ENCODE data around the gene ITGA6. TPM values are rescaled to one million over a fixed set of nuclear protein-coding genes. Genes with fewer than 3 reads are reported as not detected.

Gene ITGA6
- total and polyA plus RNA-seq, 8 donors: 43.1 to 93.5 (median 75.1) TPM

DNA sequence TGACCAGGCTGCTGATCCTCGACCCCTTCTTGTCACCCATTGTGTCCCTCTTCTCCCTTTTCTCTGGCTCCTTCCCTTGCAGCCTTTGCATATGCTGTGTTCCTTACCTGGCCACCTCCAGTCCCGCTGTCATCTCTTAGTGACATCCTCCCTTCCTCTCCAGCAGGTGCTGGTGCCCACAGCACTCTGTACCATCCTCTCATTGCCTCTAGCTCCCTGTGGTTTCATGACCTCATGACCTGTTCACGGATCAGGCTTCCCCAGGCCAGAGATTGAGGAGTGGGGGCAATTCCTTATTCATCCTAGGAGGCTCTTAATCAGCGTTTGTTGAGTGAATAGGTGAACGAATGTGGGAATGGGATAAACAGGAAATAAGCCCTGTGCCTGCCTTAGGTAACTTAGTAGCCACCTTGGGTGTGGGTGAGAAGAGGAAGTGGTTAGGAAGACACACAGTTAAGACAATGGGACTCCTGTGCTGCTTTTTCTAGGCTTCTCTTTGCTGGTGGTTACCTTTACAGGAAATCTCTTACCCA is 35.5 kb downstream of the ITGA6 start:
- H3K36me3 ChIP-seq: peaks cover 0 to 6% of the 10 kb centered on the region in 2 donors
- peaks cover 4 to 60% of the 10 kb centered on the region in 2 donors for H3K4me1 ChIP-seq
- TF ChIP-seq, protein P1, sequence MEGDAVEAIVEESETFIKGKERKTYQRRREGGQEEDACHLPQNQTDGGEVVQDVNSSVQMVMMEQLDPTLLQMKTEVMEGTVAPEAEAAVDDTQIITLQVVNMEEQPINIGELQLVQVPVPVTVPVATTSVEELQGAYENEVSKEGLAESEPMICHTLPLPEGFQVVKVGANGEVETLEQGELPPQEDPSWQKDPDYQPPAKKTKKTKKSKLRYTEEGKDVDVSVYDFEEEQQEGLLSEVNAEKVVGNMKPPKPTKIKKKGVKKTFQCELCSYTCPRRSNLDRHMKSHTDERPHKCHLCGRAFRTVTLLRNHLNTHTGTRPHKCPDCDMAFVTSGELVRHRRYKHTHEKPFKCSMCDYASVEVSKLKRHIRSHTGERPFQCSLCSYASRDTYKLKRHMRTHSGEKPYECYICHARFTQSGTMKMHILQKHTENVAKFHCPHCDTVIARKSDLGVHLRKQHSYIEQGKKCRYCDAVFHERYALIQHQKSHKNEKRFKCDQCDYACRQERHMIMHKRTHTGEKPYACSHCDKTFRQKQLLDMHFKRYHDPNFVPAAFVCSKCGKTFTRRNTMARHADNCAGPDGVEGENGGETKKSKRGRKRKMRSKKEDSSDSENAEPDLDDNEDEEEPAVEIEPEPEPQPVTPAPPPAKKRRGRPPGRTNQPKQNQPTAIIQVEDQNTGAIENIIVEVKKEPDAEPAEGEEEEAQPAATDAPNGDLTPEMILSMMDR (IDR thresholded peaks at IDR 0.05): no peak
- H3K27ac ChIP-seq: peak overlapping the region in 1 of 2 donors; percentile 65
- H3K9me3 ChIP-seq: no peaks in the 10 kb centered on the region
- no peaks in the 10 kb centered on the region for H3K27me3 ChIP-seq
- DNase-seq: no peak
- no peak for ATAC-seq
- no peak overlapping the region for H3K4me3 ChIP-seq
- intact Hi-C loops (cut with DNase I): no loop called here

DNA sequence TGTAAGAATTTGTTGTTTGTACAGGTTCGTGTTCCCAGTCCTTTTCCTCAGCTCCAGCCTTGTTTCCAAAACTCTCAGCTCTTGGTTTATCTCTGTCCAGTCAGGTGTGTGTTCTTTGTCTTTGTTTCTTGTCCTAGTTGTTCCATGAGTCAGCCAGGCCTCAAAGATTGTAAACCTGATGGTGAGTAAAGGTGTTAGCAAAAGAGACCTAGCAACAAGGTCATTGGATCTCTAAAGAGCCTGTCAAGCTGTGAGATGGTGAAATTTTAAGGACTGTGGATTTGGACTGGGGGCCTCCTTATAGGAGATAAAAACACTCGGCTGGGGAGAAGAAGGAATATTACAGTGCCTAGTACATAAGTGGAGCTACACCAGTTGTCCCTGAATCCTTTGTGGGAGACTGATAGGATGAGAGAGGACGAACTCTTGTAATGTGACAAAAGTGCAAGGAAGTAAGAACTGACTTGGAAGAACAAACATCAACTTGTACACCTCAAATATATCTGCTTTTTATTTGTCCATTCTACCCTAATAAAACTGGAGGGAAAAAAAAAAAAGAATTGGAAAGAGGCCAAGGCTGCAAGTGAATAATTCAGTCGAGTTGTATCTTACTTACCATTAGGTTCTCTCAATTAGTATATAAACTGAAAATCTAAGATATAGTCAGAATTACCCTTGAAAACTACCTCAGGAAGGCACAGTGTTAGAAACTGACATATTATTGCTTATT is 37.2 kb downstream of the ITGA6 start:
- H3K4me1 ChIP-seq: peaks cover 4 to 60% of the 10 kb centered on the region in 2 donors
- intact Hi-C loops (cut with DNase I): loop anchor here in 1 of 2 donors (2.0 kb wide), 1 partner anchor 292 kb away; no protein-coding TSS in a partner anchor
- TF ChIP-seq, protein P1 (IDR thresholded peaks at IDR 0.05): no peak
- H3K27me3 ChIP-seq: no peaks in the 10 kb centered on the region
- H3K9me3 ChIP-seq: no peaks in the 10 kb centered on the region
- peaks cover 0 to 6% of the 10 kb centered on the region in 2 donors for H3K36me3 ChIP-seq
- DNase-seq (no peak), ATAC-seq (no peak)
- peak overlapping the region in 1 of 2 donors; percentile 65 for H3K27ac ChIP-seq
- no peak overlapping the region for H3K4me3 ChIP-seq

DNA sequence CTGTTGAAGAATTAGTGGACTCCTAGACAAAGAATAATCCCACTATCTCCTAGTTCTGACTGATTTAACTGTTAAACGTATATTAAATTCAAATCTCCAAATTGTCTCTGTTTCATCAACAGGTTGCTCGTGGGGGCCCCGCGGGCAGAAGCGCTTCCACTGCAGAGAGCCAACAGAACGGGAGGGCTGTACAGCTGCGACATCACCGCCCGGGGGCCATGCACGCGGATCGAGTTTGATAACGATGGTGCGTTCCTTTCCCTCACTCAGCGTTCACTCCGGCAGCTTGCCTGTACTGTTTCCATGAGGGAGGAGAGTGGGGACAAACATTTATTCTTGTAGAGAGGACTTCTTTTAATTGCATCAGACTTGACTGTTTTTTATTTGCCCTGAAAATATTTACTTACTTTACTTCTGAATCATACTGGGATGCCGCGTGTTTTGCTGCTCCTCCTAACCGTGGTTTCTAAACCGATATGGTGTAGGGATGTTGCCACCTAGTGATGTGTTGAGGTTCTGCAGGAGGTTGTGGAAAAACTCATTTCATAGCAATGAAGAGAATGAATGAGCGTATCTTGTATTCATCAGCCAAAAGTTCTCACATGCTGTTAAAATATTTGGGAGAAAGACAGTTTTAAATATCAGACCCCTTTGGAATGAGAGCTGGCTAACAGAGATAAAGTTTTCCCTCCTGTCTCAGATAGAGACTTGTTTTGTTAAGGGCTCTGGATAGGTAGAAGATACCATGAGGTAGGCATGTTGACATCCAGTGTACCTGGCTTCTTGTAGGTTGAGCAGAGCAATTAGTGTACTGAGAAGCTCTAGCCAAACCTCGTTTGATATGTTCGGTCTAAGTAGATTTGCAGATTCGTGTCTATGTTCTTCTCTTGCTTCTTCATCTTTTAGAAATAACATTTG is 38.3 kb downstream of the ITGA6 start:
- Histone ChIP-seq H3K4me1 (peaks cover 4 to 51% of the 10 kb centered on the region in 2 donors), H3K27ac (no peak overlapping the region), H3K4me3 (no peak overlapping the region), H3K27me3 (no peaks in the 10 kb centered on the region), H3K9me3 (no peaks in the 10 kb centered on the region), H3K36me3 (peaks cover 0 to 6% of the 10 kb centered on the region in 2 donors)
- DNase-seq (peak in 3 of 4 donors; percentile 58 to 79 (median 64)), ATAC-seq (peak; percentile 93)
- intact Hi-C loops (cut with DNase I): loop anchor here in 1 of 2 donors (2.0 kb wide), 1 partner anchor 293 kb away; no protein-coding TSS in a partner anchor
- TF ChIP-seq, protein P1 (IDR thresholded peaks at IDR 0.05): peak; percentile 79

DNA sequence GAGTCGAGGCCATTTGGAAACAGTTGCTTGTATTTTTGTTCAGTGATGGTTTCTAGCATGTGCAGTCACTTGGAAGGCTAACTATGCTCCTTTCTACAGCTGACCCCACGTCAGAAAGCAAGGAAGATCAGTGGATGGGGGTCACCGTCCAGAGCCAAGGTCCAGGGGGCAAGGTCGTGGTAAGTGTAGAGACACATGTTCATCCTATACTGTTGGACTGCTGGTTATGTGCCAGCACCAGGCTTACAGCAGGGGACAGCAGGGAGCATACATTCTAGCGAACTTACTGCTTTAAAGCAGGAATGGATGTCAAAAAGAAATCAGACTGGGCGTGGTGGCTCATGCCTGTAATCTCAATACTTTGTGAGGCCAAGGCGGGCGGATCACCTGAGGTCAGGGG is 40.0 kb downstream of the ITGA6 start:
- ATAC-seq (no peak), DNase-seq (no peak)
- Histone ChIP-seq H3K4me1 (peaks cover 4 to 34% of the 10 kb centered on the region in 2 donors), H3K9me3 (no peaks in the 10 kb centered on the region), H3K27me3 (no peaks in the 10 kb centered on the region), H3K36me3 (peaks cover 0 to 10% of the 10 kb centered on the region in 2 donors), H3K4me3 (no peak overlapping the region), H3K27ac (no peak overlapping the region)
- intact Hi-C loops (cut with DNase I): no loop called here
- TF ChIP-seq, protein P1 (IDR thresholded peaks at IDR 0.05): no peak
